Body of pancreas (tissue), 4 donors: ENCODE results near the gene MACF1. TPM values are rescaled to one million over a fixed set of nuclear protein-coding genes. Genes with fewer than 3 reads are reported as not detected.

Source experiments
- ATAC-seq: fragments of 150-250 bp; one replicate; pipeline ENCODE4 v1.9.1; 2016
- DNase-seq, 4 donors: peaks; one replicate each; pipeline ENCODE4 v3.0.0-alpha.2; 2019
- H3K27ac ChIP-seq, 4 donors: fragments of 200-600 bp; sonication (generic); 1 replicate in 3 of 4; 2 replicates in 1 of 4; pipeline versions ENCODE4 v1.5.1 to v1.6.1; 2016 to 2019; ENCODE audit warnings: mild to moderate bottlenecking in 1 of 4, mixed read lengths in 1 of 4, moderate library complexity in 1 of 4
- H3K27me3 ChIP-seq, 2 donors: fragments of 200-600 bp; sonication (generic); one replicate each; pipeline ENCODE4 v1.6.0; 2016; ENCODE audit warnings: mild to moderate bottlenecking in 1 of 2
- H3K36me3 ChIP-seq, 2 donors: fragments of 200-600 bp; sonication (generic); replicated peaks in 1 of 2; 2 replicates each; pipeline ENCODE4 v1.5.1; 2016; ENCODE audit warnings: low read depth in 2 of 2; ENCODE audit not compliant: insufficient read depth in 1 of 2
- H3K4me1 ChIP-seq: fragments of 200-600 bp; sonication (generic); one replicate; pipeline ENCODE4 v1.6.0; 2016
- H3K4me3 ChIP-seq, 2 donors: fragments of 200-600 bp; sonication (generic); 1 replicate in 1 of 2; 2 replicates in 1 of 2; pipeline ENCODE4 v1.5.1; 2016 to 2019
- H3K9me3 ChIP-seq, 3 donors: fragments of 200-600 bp; sonication (generic); 1 replicate in 2 of 3; 2 replicates in 1 of 3; pipeline ENCODE4 v1.5.1; 2016
- POLR2A ChIP-seq, 3 donors: fragments of 450-650 bp; IDR thresholded peaks; one replicate each; pipeline ENCODE4 v1.6.1; 2016; ENCODE audit warnings: antibody characterized with exemption in 3 of 3, mild to moderate bottlenecking in 2 of 3
- WGBS, 2 donors: methylation state at CpG; one replicate each; pipeline ENCODE4 v1.1.5; 2017; 5-methylcytosine and 5-hydroxymethylcytosine counted together
- intact Hi-C: fragments of 100-400 bp; cut with DNase I; formaldehyde crosslinking; loops from one replicate; pipeline ENCODE4 v1.15.1; 2023
- total RNA-seq, 2 donors: library from RNA; depleted of rRNA; stranded (reverse); fragments of >200 nt; gene quantifications; one replicate each; pipeline ENCODE4 v1.1.0, GENCODE V29; 2016
- TF ChIP-seq, protein P1 (sequence below), 7 experiments: fragments of 450-650 bp in 4 of 7; fragments of 200-600 bp in 3 of 7; sonication (generic) in 3 of 7; IDR thresholded peaks; one replicate each; pipeline ENCODE4 v1.5.1; 2016 to 2019; ENCODE audit warnings: antibody characterized with exemption in 7 of 7

The MACF1 gene
- total RNA-seq, 2 donors from 2014 or later, result 144 to 190 TPM

DNA sequence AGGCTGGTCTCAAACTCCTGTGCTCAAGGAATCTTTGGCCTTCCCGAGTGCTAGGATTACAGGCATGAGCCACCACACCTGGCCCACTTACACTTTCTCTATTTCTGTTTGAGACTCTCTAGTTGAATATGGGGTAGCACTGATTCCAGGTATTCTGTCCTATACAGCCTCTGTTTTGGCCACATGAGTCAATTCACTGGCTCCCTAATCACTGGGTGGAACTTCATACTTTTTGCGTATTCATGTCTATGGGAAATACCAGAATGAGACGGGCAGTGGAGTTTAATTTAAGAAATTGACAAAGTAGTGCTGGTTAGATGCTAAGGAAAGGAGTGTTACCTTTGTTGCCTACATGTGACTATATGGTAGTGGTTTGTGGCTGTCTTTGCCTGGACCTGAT lies 35.5 kb downstream of the MACF1 start:
- DNase-seq, result no peak
- WGBS, 2 donors, result 89 to 94% methylated on average over 3 of the region's 3 CpGs
- H3K27ac ChIP-seq, result no peak overlapping the region
- no peak for ATAC-seq
- H3K36me3 ChIP-seq, result no peaks in the 10 kb centered on the region
- intact Hi-C loops, result no loop called here
- H3K4me3 ChIP-seq, result no peak overlapping the region
- no peaks in the 10 kb centered on the region for H3K9me3 ChIP-seq
- TF ChIP-seq, protein P1, sequence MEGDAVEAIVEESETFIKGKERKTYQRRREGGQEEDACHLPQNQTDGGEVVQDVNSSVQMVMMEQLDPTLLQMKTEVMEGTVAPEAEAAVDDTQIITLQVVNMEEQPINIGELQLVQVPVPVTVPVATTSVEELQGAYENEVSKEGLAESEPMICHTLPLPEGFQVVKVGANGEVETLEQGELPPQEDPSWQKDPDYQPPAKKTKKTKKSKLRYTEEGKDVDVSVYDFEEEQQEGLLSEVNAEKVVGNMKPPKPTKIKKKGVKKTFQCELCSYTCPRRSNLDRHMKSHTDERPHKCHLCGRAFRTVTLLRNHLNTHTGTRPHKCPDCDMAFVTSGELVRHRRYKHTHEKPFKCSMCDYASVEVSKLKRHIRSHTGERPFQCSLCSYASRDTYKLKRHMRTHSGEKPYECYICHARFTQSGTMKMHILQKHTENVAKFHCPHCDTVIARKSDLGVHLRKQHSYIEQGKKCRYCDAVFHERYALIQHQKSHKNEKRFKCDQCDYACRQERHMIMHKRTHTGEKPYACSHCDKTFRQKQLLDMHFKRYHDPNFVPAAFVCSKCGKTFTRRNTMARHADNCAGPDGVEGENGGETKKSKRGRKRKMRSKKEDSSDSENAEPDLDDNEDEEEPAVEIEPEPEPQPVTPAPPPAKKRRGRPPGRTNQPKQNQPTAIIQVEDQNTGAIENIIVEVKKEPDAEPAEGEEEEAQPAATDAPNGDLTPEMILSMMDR (IDR thresholded peaks at IDR 0.05), result no peak
- TF ChIP-seq POLR2A (IDR thresholded peaks at IDR 0.05), result no peak
- no peaks in the 10 kb centered on the region for H3K4me1 ChIP-seq
- no peaks in the 10 kb centered on the region for H3K27me3 ChIP-seq

GRCh38 chr1:39243302-39243701 lies 38.8 kb downstream of the MACF1 start:
- DNase-seq (no peak), ATAC-seq (no peak)
- Histone ChIP-seq H3K36me3 (no peaks in the 10 kb centered on the region), H3K27me3 (no peaks in the 10 kb centered on the region), H3K27ac (no peak overlapping the region), H3K9me3 (no peaks in the 10 kb centered on the region), H3K4me1 (no peaks in the 10 kb centered on the region), H3K4me3 (no peak overlapping the region)
- WGBS, 2 donors, result 75 to 77% methylated on average over 2 of the region's 2 CpGs
- intact Hi-C loops, result no loop called here
- no peak for TF ChIP-seq POLR2A (IDR thresholded peaks at IDR 0.05)
- TF ChIP-seq, protein P1 (IDR thresholded peaks at IDR 0.05), result no peak

GRCh38 chr1:39250460-39251240 lies 46.2 kb downstream of the MACF1 start:
- Histone ChIP-seq H3K27me3 (no peaks in the 10 kb centered on the region), H3K4me3 (no peak overlapping the region), H3K4me1 (peaks cover 13% of the 10 kb centered on the region), H3K36me3 (no peaks in the 10 kb centered on the region), H3K27ac (no peak overlapping the region), H3K9me3 (no peaks in the 10 kb centered on the region)
- ATAC-seq (no peak), DNase-seq (no peak)
- intact Hi-C loops, result no loop called here
- no peak for TF ChIP-seq POLR2A (IDR thresholded peaks at IDR 0.05)
- TF ChIP-seq, protein P1 (IDR thresholded peaks at IDR 0.05), result no peak
- 87 to 95% methylated on average over 2 of the region's 2 CpGs for WGBS, 2 donors

DNA sequence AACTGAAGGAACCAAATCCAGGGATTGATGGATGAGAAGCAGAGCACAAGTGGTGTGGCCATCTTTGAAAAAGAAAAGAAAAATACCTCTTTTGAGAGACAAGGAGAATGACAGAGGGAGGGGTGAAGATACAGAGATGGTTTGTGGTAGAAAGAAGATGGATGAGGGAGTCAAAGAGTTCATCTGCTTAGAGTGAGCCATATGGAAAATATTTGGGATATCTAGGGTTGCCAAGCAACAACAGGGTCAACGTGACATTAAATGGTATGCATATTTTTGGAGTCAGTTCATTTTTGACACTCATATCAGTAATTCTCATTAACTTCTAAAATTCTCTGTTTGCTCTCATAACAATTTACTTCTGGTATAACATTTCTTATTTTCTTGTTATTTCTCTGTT lies 50.7 kb downstream of the MACF1 start:
- Histone ChIP-seq H3K36me3 (no peaks in the 10 kb centered on the region), H3K27ac (no peak overlapping the region), H3K4me3 (no peak overlapping the region), H3K4me1 (peaks cover 4% of the 10 kb centered on the region), H3K9me3 (no peaks in the 10 kb centered on the region), H3K27me3 (no peaks in the 10 kb centered on the region)
- WGBS, 2 donors, result 45 to 68% methylated on average over 1 of the region's 1 CpG
- no peak for DNase-seq
- intact Hi-C loops, result loop anchor here (5.0 kb wide), 1 partner anchor 153 kb away; no protein-coding TSS in a partner anchor
- TF ChIP-seq POLR2A (IDR thresholded peaks at IDR 0.05), result no peak
- TF ChIP-seq, protein P1 (IDR thresholded peaks at IDR 0.05), result no peak
- ATAC-seq, result no peak
